ENCODE measurements around the gene OR52N4.

- no peak for TF ChIP-seq RFX5 (IDR thresholded peaks at IDR 0.05; ENCODE audit: low read depth, low read length)
- TF ChIP-seq MXI1 (IDR thresholded peaks at IDR 0.05; ENCODE audit: borderline replicate concordance, low read depth, low read length) = no peak
- TF ChIP-seq CEBPB (IDR thresholded peaks at IDR 0.05; ENCODE audit: low read depth, low read length) = no peak
- TF ChIP-seq CTCF (conservative IDR thresholded peaks at IDR 0.05; ENCODE audit: low read depth, low read length) = no peak
Measured at GRCh38 chr11:5736396-5736795, 17.6 kb upstream of the OR52N4 start, which contains the start of gene OR56B1.

All from IMR-90 (cell line).